SH-SY5Y (cell line): Measurements from ENCODE around the gene CLCF1.

ENCODE experiments used
- GATA2 ChIP-seq: IDR thresholded peaks from 2 replicates; pipeline ENCODE4 v1.6.1; 2011; ENCODE audit warnings: mild to moderate bottlenecking, low read depth, low read length
- GATA3 ChIP-seq: IDR thresholded peaks from 2 replicates; pipeline ENCODE4 v1.6.1; 2011; ENCODE audit warnings: low read depth, mild to moderate bottlenecking, low read length, moderate library complexity

GRCh38 chr11:67412495-67413179 lies 39.2 kb upstream of the CLCF1 start:
- no peak for TF ChIP-seq GATA2
- TF ChIP-seq GATA3, result no peak
